Coronary artery (tissue), 2 donors: Measurements from ENCODE around the gene DEPDC1B.

Source experiments
- DNase-seq: peaks from one replicate; pipeline ENCODE4 v3.0.0-alpha.2; 2017; ENCODE audit warnings: low spot score
- H3K27ac ChIP-seq, 2 donors: fragments of 200-600 bp; sonication (generic); one replicate each; pipeline ENCODE4 v1.5.1; 2016 to 2019
- H3K4me3 ChIP-seq: fragments of 200-600 bp; sonication (generic); 2 replicates; pipeline ENCODE4 v1.5.1; 2016; ENCODE audit warnings: mild to moderate bottlenecking, moderate library complexity
- TF ChIP-seq, protein P1 (sequence below): fragments of 200-600 bp; sonication (generic); IDR thresholded peaks from one replicate; pipeline ENCODE4 v1.5.1; 2019; ENCODE audit warnings: antibody characterized with exemption

Gene DEPDC1B

DNA sequence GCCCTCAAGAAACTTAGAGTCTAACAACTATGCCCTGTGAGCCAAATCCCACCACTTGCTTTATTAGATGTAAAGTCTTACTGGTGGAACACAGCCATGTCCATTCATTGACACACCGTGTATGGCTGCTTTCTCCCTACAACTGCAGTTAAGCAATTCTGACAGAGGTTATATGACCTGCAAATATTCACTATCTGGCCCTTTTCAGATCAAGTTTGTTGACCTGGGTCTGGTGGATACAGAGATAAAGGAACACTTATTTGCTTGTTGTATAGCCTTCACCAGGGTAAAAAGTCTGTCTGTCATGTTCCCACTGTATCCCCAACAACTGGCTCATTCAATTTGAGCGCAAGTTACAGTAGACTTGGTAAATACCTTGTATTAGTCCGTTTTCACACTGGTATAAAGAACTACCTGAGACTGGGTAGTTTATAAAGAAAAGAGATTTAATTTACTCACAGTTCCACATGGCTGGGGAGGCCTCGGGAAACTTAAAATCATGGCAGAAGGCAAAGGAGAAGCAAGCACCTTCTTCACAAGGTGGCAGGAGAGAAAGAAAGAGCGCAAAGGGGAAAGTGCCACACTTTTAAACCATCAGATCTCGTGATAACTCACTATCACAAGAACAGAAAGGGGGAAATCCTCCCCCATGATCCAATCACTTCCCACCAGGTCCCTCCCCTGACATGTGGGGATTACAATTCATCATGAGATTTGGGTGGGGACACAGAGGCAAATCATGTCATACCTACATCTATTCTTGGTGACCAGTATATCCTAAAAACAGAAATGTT is 27.9 kb downstream of the DEPDC1B start:
- no peak overlapping the region for H3K4me3 ChIP-seq
- no peak overlapping the region for H3K27ac ChIP-seq
- DNase-seq = no peak
- TF ChIP-seq, protein P1, sequence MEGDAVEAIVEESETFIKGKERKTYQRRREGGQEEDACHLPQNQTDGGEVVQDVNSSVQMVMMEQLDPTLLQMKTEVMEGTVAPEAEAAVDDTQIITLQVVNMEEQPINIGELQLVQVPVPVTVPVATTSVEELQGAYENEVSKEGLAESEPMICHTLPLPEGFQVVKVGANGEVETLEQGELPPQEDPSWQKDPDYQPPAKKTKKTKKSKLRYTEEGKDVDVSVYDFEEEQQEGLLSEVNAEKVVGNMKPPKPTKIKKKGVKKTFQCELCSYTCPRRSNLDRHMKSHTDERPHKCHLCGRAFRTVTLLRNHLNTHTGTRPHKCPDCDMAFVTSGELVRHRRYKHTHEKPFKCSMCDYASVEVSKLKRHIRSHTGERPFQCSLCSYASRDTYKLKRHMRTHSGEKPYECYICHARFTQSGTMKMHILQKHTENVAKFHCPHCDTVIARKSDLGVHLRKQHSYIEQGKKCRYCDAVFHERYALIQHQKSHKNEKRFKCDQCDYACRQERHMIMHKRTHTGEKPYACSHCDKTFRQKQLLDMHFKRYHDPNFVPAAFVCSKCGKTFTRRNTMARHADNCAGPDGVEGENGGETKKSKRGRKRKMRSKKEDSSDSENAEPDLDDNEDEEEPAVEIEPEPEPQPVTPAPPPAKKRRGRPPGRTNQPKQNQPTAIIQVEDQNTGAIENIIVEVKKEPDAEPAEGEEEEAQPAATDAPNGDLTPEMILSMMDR = no peak

DNA sequence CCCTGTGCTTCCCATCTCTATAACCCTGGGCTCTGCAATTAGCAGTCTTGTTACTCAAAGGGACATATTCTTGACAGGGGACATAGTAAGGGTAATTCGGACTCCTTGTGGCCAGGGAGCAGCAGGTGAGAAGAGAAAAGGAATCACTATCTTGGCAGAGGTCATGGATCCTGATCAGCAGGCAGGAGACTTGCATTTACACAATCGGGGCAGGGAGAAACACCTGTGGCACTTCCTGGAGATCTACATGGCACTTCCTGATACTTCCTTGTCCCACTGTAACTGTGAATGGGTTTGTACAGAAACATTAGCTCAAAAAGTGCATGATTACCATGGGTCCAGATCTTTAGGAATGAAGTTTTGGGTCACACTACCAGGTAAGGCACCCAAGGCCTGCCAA is 29.2 kb downstream of the DEPDC1B start:
- no peak for DNase-seq
- TF ChIP-seq, protein P1 = no peak
- Histone ChIP-seq H3K4me3 (no peak overlapping the region), H3K27ac (no peak overlapping the region)

DNA sequence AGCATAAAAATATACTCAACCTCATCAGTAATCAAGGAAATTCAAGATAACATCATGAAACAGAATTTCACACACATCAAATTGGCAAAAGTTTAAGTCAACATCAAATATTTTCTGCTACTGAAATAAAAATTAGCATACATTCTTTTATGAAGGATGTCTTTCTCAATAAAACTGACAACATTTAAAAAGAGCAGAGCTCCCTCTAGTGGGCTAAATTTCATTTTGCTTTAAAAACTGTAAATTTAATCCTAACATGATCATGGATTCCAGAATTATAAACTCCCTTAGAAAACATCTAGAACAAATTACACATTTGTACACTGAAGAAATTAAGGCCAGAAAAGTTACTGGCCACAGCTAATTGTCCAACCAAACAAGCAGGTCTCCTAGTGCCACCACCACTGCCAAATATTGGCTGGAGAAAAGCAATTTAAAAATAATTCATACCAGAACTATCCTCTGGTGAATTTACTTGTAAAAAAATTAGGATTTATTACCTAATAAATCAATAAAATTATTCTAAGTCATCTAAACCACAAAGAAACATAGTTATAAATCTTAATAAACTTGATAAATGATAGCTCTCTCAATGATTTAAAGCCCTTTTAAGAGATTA is 31.2 kb downstream of the DEPDC1B start:
- no peak for DNase-seq
- H3K4me3 ChIP-seq = no peak overlapping the region
- H3K27ac ChIP-seq = no peak overlapping the region
- TF ChIP-seq, protein P1 = peak; percentile 59

DNA sequence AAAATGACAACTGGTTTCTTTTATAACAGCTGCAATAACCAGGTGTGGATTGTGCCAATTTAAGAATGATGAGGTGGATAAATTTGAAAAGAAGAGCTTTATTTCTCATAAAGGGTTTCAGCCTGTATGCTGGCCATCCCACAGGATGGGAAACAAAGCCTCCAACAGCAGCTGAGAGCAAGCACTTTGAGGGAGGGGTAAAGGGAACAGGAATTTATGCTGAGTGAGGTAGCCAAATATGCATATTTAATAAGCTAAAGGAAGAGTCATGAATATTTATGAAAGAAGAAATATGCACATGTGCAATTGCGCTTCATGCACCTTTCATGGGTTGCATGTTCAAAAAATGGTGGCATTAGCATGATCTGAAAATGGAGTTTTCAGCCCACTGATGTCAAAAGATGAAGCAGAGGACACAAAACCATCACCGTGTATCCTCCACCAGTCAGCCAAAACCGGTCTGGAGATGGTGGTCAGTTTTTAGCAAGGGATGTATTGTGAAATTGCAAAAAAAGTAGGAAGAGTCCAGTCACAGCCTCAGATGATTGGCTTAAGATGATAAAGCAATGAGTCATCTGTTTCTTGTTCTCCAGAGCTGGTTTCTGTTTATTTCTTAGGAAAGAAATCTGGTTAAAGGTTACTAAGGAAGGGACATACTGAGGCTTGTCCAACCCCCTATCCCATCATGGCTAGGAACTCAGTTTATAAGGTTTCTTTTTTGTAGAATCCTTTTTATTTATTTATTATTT is 47.9 kb downstream of the DEPDC1B start:
- no peak for DNase-seq
- TF ChIP-seq, protein P1 = no peak
- H3K4me3 ChIP-seq = no peak overlapping the region
- no peak overlapping the region for H3K27ac ChIP-seq

DNA sequence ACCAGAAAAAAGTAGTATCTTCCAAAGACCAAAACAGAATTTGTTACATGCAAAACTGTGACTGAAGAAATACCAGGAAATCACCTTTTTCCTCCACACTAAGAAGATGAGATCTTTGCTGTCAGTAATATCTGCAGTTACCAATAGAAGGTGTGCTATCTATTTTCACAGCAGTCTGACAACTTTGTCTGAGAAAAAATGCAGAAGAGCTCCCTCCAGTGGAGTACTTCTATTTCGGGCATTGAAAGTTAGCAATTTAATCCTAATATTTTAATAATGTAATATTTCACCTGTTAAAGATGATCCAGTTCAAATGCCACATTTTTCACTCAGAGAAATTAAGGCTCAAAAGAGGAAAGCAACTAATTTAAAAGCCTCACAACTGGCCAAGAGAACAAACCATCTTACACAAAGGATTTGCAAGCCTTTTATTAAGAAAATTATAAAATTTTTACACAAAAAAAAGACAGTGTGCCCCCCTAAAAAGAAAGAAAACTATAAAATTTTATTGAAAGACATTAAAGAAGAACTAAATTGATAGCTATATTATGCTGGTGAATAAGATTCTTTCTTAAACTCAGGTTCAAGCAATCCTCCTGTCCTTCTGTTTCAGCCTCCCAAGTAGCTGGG is 50.6 kb downstream of the DEPDC1B start:
- TF ChIP-seq, protein P1 = no peak
- H3K4me3 ChIP-seq = no peak overlapping the region
- H3K27ac ChIP-seq = no peak overlapping the region
- no peak for DNase-seq

DNA sequence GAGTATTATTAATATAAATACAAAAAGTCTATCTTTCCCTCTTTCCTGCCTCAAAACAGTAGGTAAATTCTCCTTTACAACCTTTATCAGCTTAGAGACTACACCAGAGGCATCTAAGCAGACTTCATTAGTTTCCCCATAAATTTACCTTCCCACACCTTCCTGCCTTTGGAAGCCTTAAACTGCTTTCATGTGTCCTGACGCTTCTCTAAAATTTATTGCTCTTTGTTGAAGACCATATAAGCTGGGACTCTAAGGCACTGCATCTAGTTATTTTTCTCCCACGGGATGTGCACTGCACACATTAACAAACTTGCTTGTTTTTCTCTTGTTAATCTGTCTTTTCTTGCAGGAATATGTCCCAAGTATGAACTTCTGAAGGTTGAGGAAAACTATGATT is 51.8 kb downstream of the DEPDC1B start:
- Histone ChIP-seq H3K4me3 (no peak overlapping the region), H3K27ac (no peak overlapping the region)
- DNase-seq = no peak
- TF ChIP-seq, protein P1 = no peak
